HTERT RPE-1 (cell line): ENCODE data around the gene TASP1.
"Not testable (repeated sequence)": the region's sequence is repeated elsewhere in the genome, so short reads cannot be mapped to it uniquely, and the experiment has no call there.

Experiments
- in situ Hi-C: fragments of 300-500 bp; cut with MboI; formaldehyde crosslinking; loops from 4 replicates; pipeline ENCODE4 v1.14.3; 2020; ENCODE audit warnings: low sequenced_read_pairs

Gene TASP1

GRCh38 chr20:13648291-13649228 lies 9.8 kb upstream of the TASP1 start:
- in situ Hi-C loops = no loop called here

- in situ Hi-C loops = no loop called here
Observed at GRCh38 chr20:13644010-13644409, 5.3 kb upstream of the TASP1 start.

- in situ Hi-C loops = no loop called here
Observed at GRCh38 chr20:13639150-13639497, 392 bp upstream of the TASP1 start.

- in situ Hi-C loops = no loop called here
Observed at GRCh38 chr20:13638162-13638495, 603 bp downstream of the TASP1 start.

- in situ Hi-C loops = no loop called here
Observed at GRCh38 chr20:13632431-13632830, 6.3 kb downstream of the TASP1 start.

GRCh38 chr20:13627525-13627924 lies 11.2 kb downstream of the TASP1 start:
- in situ Hi-C loops = not testable (repeated sequence)

GRCh38 chr20:13626724-13627123 lies 12.0 kb downstream of the TASP1 start:
- in situ Hi-C loops = no loop called here

GRCh38 chr20:13625304-13625979 lies 13.3 kb downstream of the TASP1 start:
- in situ Hi-C loops = no loop called here

GRCh38 chr20:13619415-13619814 lies 19.3 kb downstream of the TASP1 start:
- in situ Hi-C loops = not testable (repeated sequence)

DNA sequence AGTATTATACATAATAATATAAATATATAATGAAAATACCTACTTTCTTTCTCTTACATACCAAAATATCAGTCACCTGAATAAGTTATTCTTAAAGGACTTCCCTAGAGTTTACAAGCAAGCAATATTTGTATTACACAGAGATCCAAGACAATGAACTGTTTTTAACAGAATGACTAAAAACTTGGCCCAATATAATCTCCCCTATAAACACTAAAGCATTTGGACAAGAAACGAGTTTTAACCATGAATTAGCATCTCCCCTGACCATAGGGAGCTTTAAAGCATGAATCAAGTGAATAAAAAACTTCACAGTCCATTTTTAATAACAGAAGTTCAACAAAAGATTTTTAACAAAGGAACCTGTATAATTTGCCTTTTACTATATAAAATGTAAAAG lies 20.3 kb downstream of the TASP1 start:
- in situ Hi-C loops = not testable (repeated sequence)

- in situ Hi-C loops = not testable (repeated sequence)
Observed at GRCh38 chr20:13617585-13617984, 21.1 kb downstream of the TASP1 start.

DNA sequence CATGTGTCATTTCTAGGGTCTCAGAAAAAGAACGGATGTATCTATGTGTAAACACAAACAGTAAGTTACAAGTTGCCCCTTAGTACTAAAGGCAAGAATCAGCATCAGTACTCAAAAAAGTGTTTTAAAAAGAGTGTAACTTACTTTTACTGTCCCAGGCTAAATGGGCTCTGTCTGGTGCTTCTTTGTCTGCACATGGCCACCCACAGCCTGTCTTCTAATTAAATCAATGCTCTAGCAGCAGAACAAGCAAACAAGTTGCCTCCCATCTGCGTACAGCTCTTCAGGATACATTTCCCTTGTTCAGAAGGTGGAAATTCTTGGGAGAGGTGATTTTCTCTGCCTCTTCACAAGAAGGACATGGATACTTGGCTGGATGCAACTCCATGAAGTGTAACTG lies 22.0 kb downstream of the TASP1 start:
- in situ Hi-C loops = not testable (repeated sequence)

- in situ Hi-C loops = no loop called here
Observed at GRCh38 chr20:13613917-13614316, 24.8 kb downstream of the TASP1 start.

GRCh38 chr20:13611611-13612125 lies 27.1 kb downstream of the TASP1 start:
- in situ Hi-C loops = no loop called here

- in situ Hi-C loops = no loop called here
Observed at GRCh38 chr20:13610184-13610583, 28.5 kb downstream of the TASP1 start.

GRCh38 chr20:13608066-13608465 lies 30.7 kb downstream of the TASP1 start:
- in situ Hi-C loops = no loop called here

DNA sequence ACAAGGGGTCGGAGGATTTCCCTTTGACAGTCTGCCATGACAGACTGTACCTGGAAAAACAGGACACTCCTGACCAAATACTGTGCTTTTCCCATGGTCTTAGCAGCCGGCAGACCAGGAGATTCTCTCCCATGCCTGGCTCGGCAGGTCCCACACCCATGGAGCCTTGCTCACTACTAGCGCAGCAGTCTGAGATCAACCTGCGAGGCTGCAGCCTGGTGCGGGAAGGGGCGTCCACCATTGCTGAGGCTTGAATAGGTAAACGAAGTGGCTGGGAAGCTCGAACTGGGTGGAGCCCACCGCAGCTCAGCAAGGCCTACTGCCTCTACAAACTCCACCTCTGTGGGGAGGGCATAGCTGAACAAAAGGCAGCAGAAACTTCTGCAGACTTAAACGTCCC lies 45.3 kb downstream of the TASP1 start:
- in situ Hi-C loops = not testable (repeated sequence)

DNA sequence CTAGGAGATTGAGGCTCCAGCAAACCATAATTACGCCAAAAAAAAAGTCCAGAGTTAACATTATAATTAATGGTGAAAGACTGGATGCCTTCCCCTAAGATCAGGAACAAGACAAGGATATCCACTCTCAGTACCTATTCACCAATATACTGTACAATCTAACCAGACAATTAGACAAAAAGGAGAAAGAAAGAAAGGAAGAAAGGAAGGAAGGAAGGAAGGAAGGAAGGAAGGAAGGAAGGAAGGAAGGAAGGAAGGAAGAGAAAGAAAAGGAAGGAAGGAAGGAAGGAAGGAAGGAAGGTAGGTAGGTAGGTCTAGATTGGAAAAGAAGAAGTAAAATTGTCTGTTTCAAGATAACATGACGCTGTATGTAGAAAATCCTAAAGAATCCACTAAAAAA lies 50.7 kb downstream of the TASP1 start:
- in situ Hi-C loops = no loop called here

DNA sequence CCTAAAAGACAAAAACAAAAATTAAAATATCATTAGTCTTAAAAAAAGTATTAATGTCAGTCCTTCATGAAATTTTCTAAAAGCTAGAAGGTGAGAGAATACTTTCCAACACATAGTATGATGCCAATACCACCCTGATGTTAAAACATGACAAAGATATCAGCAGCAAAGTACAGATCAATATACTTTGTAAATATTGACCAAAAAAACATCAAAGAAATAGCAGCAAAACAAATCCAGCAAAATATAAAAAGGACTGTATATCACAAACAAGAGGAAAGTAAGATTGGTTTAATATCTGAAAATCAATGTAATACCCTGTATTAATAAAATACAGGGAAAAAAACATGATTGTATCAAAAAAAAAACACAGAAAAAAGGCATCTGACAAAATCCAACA lies 51.4 kb downstream of the TASP1 start:
- in situ Hi-C loops = no loop called here

GRCh38 chr20:13586133-13586532 lies 52.6 kb downstream of the TASP1 start:
- in situ Hi-C loops = no loop called here

DNA sequence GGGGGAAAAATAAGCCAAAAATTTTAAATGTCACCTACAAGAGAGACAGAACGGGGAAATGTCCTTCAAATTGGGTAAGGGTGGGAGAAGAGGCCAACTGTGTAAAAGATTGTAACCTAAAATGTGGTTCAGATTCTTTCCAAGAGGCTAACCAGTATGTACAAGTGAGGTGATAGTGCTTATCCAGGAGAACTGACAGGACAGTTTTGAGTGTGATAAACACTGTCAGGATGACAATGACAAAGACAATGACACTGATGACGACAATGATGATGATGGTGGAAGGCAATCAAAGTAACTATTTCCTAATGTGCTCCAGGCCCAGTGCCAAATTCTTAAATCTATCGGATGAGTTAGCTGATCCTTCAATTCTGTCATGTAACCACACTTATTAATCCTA lies 57.3 kb downstream of the TASP1 start:
- in situ Hi-C loops = no loop called here

- in situ Hi-C loops = no loop called here
Observed at GRCh38 chr20:13580707-13581106, 58.0 kb downstream of the TASP1 start.
